Skeletal muscle satellite cell (primary cell): ENCODE results near the gene SLC39A11.
"Not testable (repeated sequence)": the region's sequence is repeated elsewhere in the genome, so short reads cannot be mapped to it uniquely, and the experiment has no call there.

ENCODE experiments used
- H3K27me3 ChIP-seq: 2 replicates; pipeline ENCODE4 v1.7.0; 2013; ENCODE audit warnings: low read length; ENCODE audit not compliant: control insufficient read depth, insufficient read depth
- H3K36me3 ChIP-seq: 2 replicates; pipeline ENCODE4 v1.7.0; 2013; ENCODE audit warnings: mild to moderate bottlenecking, control low read depth, low read length; ENCODE audit not compliant: insufficient read depth
- H3K4me1 ChIP-seq: 2 replicates; pipeline ENCODE4 v1.7.0; 2013; ENCODE audit warnings: low read length; ENCODE audit not compliant: control insufficient read depth, insufficient read depth
- H3K4me2 ChIP-seq: 2 replicates; pipeline ENCODE4 v1.7.0; 2013; ENCODE audit warnings: mild to moderate bottlenecking, low read length
- H3K4me3 ChIP-seq: 2 replicates; pipeline ENCODE4 v1.7.0; 2013; ENCODE audit warnings: low read length
- H3K9ac ChIP-seq: 2 replicates; pipeline ENCODE4 v1.7.0; 2013; ENCODE audit warnings: mild to moderate bottlenecking, low read depth, low read length, moderate library complexity
- H3K9me3 ChIP-seq: replicated peaks from 2 replicates; pipeline ENCODE4 v1.7.0; 2013; ENCODE audit warnings: mild to moderate bottlenecking, control low read depth, low read length

Gene SLC39A11

GRCh38 chr17:72638932-72639331 is 453.6 kb downstream of the SLC39A11 start:
- not testable (repeated sequence) for H3K9ac ChIP-seq, H3K9me3 ChIP-seq, H3K36me3 ChIP-seq, H3K4me3 ChIP-seq, H3K4me2 ChIP-seq, H3K4me1 ChIP-seq
- H3K27me3 ChIP-seq = peaks cover 16% of the 10 kb centered on the region

GRCh38 chr17:72635034-72635635 is 457.4 kb downstream of the SLC39A11 start:
- peaks cover 16% of the 10 kb centered on the region for H3K27me3 ChIP-seq
- H3K9ac ChIP-seq = no peak overlapping the region
- H3K4me1 ChIP-seq = no peaks in the 10 kb centered on the region
- no peaks in the 10 kb centered on the region for H3K36me3 ChIP-seq
- no peaks in the 10 kb centered on the region for H3K9me3 ChIP-seq
- no peak overlapping the region for H3K4me2 ChIP-seq
- H3K4me3 ChIP-seq = no peak overlapping the region

- no peak overlapping the region for H3K4me2 ChIP-seq
- H3K9me3 ChIP-seq = no peaks in the 10 kb centered on the region
- no peak overlapping the region for H3K4me3 ChIP-seq
- no peaks in the 10 kb centered on the region for H3K4me1 ChIP-seq
- no peak overlapping the region for H3K9ac ChIP-seq
- peaks cover 15% of the 10 kb centered on the region for H3K27me3 ChIP-seq
- no peaks in the 10 kb centered on the region for H3K36me3 ChIP-seq
Measured at GRCh38 chr17:72634621-72635020, 457.9 kb downstream of the SLC39A11 start.

GRCh38 chr17:72631949-72632684 is 460.4 kb downstream of the SLC39A11 start:
- Histone ChIP-seq H3K27me3 (peaks cover 21% of the 10 kb centered on the region), H3K4me3 (no peak overlapping the region), H3K4me1 (no peaks in the 10 kb centered on the region), H3K36me3 (no peaks in the 10 kb centered on the region), H3K9me3 (peaks cover 3% of the 10 kb centered on the region), H3K4me2 (no peak overlapping the region), H3K9ac (no peak overlapping the region)

GRCh38 chr17:72631568-72631948 is 460.9 kb downstream of the SLC39A11 start:
- H3K4me3 ChIP-seq = no peak overlapping the region
- peaks cover 17% of the 10 kb centered on the region for H3K27me3 ChIP-seq
- H3K9me3 ChIP-seq = peaks cover 3% of the 10 kb centered on the region
- H3K36me3 ChIP-seq = no peaks in the 10 kb centered on the region
- no peaks in the 10 kb centered on the region for H3K4me1 ChIP-seq
- no peak overlapping the region for H3K4me2 ChIP-seq
- no peak overlapping the region for H3K9ac ChIP-seq

- H3K36me3 ChIP-seq = no peaks in the 10 kb centered on the region
- no peak overlapping the region for H3K4me2 ChIP-seq
- no peak overlapping the region for H3K4me3 ChIP-seq
- no peaks in the 10 kb centered on the region for H3K4me1 ChIP-seq
- no peak overlapping the region for H3K9ac ChIP-seq
- peaks cover 34% of the 10 kb centered on the region for H3K27me3 ChIP-seq
- peaks cover 3% of the 10 kb centered on the region for H3K9me3 ChIP-seq
Measured at GRCh38 chr17:72624652-72625051, 467.8 kb downstream of the SLC39A11 start.

- H3K36me3 ChIP-seq = no peaks in the 10 kb centered on the region
- no peak overlapping the region for H3K9ac ChIP-seq
- no peak overlapping the region for H3K4me3 ChIP-seq
- H3K9me3 ChIP-seq = peaks cover 3% of the 10 kb centered on the region
- H3K27me3 ChIP-seq = peaks cover 29% of the 10 kb centered on the region
- H3K4me1 ChIP-seq = no peaks in the 10 kb centered on the region
- no peak overlapping the region for H3K4me2 ChIP-seq
Measured at GRCh38 chr17:72624226-72624625, 468.3 kb downstream of the SLC39A11 start.

- Histone ChIP-seq H3K9ac (no peak overlapping the region), H3K27me3 (peaks cover 26% of the 10 kb centered on the region), H3K4me1 (peaks cover 6% of the 10 kb centered on the region), H3K9me3 (no peaks in the 10 kb centered on the region), H3K4me2 (no peak overlapping the region), H3K4me3 (no peak overlapping the region), H3K36me3 (no peaks in the 10 kb centered on the region)
Measured at GRCh38 chr17:72622661-72623433, 469.6 kb downstream of the SLC39A11 start.

GRCh38 chr17:72619976-72620650 is 472.4 kb downstream of the SLC39A11 start:
- Histone ChIP-seq H3K9ac (no peak overlapping the region), H3K9me3 (no peaks in the 10 kb centered on the region), H3K27me3 (peaks cover 26% of the 10 kb centered on the region), H3K4me2 (no peak overlapping the region), H3K4me3 (no peak overlapping the region), H3K36me3 (no peaks in the 10 kb centered on the region), H3K4me1 (peaks cover 16% of the 10 kb centered on the region)

- Histone ChIP-seq H3K4me2 (no peak overlapping the region), H3K4me3 (no peak overlapping the region), H3K9me3 (no peaks in the 10 kb centered on the region), H3K27me3 (peaks cover 9% of the 10 kb centered on the region), H3K4me1 (peaks cover 36% of the 10 kb centered on the region), H3K9ac (no peak overlapping the region), H3K36me3 (no peaks in the 10 kb centered on the region)
Measured at GRCh38 chr17:72618001-72618509, 474.4 kb downstream of the SLC39A11 start.

GRCh38 chr17:72617557-72617956 is 474.9 kb downstream of the SLC39A11 start:
- Histone ChIP-seq H3K27me3 (peaks cover 5% of the 10 kb centered on the region), H3K4me1 (peaks cover 37% of the 10 kb centered on the region), H3K9ac (no peak overlapping the region), H3K36me3 (no peaks in the 10 kb centered on the region), H3K4me3 (no peak overlapping the region), H3K4me2 (no peak overlapping the region), H3K9me3 (no peaks in the 10 kb centered on the region)
